ENCODE measurements around the gene FAM20B. TPM values are rescaled to one million over a fixed set of nuclear protein-coding genes. Genes with fewer than 3 reads are reported as not detected.

FAM20B gene
- total RNA-seq, 4 donors from 2014 or later: 58.8 to 78.3 (median 76.5) TPM

DNA sequence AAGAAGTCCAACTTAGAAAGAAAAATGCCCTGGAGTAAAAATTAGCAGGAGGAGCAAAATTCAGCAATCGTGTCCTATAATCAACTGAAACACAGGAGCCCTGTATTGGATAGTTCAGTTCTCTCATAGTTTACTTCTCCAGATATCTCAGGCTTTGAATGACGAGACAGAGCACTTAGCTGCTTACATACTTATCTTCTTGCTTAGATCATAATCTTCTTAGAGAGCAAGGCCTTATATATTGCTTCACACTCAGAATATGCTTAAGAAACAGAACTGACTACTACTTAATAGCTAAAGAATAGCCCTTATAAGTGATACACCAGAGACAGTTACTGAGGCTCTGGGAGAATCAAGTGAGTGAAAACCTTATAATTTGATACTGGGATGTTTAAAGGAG, 95.0 kb downstream of the FAM20B start:
- no peak overlapping the region for H3K27ac ChIP-seq
- no peak overlapping the region for H3K4me3 ChIP-seq
- WGBS, 2 donors (ENCODE audit: low coverage in 1 of 2): 66 to 79% methylated on average over 2 of the region's 2 CpGs
- no peaks in the 10 kb centered on the region for H3K9me3 ChIP-seq
- TF ChIP-seq CTCF (IDR thresholded peaks at IDR 0.05) (no peak), POLR2AphosphoS5 (IDR thresholded peaks at IDR 0.05) (no peak), EP300 (IDR thresholded peaks at IDR 0.05) (no peak), POLR2A (IDR thresholded peaks at IDR 0.05) (no peak)
- no peak for ATAC-seq
- peaks cover 0 to 66% of the 10 kb centered on the region in 2 donors for H3K36me3 ChIP-seq
- no peaks in the 10 kb centered on the region for H3K27me3 ChIP-seq
- H3K4me1 ChIP-seq: peaks cover 0 to 7% (median 0%) of the 10 kb centered on the region in 3 donors

DNA sequence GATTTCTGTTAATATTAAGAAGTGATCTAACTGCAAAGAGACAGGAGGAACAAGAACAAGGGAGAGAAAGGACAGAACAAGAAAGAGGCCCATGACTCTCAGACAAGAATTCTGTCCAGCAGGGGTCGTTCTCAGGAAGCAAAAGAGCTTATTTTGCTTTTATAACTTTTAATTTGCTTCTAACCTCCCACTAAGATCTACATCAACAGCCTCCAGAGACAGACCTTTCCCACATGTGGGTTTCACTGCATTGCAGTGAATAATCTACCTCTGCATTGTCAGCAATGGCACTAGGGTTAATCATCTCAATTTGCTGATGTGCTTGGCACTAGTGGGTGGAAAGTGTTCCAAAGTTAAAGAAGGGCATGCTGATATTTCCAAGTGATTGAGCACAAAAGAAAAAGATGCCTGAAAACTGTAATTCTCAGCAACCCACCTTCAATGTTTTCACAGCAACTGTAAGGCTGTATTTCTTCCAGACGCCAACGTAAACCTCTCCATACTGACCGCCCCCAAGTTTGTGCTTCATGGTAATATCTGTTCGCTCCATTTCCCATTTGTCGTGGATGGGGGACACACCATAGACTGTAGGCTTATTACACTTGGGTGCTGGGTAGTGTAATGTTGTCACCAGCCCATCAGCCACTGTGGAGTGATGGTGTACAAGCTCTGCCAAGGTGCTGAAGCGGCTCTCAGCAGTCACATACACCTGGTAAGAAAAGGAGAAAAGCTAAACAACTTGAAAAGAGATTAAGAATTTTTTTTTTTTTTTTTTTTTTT, 95.7 kb downstream of the FAM20B start:
- Histone ChIP-seq H3K4me1 (peaks cover 0 to 9% (median 0%) of the 10 kb centered on the region in 3 donors), H3K27ac (no peak overlapping the region), H3K4me3 (no peak overlapping the region), H3K9me3 (no peaks in the 10 kb centered on the region), H3K27me3 (no peaks in the 10 kb centered on the region), H3K36me3 (peaks cover 0 to 60% of the 10 kb centered on the region in 2 donors)
- WGBS, 2 donors (ENCODE audit: low coverage in 1 of 2): 82 to 86% methylated on average over 7 of the region's 7 CpGs
- TF ChIP-seq CTCF (IDR thresholded peaks at IDR 0.05) (peak; percentile 46 to 74 (median 60)), POLR2AphosphoS5 (IDR thresholded peaks at IDR 0.05) (no peak), EP300 (IDR thresholded peaks at IDR 0.05) (no peak), POLR2A (IDR thresholded peaks at IDR 0.05) (no peak)
- ATAC-seq: no peak

DNA sequence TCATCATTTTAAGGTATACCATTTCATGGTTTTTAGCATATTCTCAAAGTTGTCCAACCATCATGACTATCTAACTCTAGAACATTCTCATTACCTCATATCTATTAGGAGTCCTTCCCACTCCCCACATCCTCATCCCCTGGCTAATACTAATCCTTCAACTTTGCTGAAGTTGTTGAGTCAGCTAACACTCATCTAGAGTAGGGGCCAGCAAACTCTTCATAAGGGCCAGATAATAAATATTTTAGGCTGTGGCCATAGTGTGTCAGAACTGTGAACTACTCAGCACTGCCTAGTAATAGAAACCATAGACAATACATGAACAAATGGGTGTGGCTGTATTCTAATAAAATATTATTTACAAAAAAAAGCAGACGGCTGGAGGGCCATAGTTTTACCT, 99.2 kb downstream of the FAM20B start:
- 67 to 71% methylated on average over 1 of the region's 1 CpG for WGBS, 2 donors (ENCODE audit: low coverage in 1 of 2)
- no peak for TF ChIP-seq EP300 (IDR thresholded peaks at IDR 0.05)
- no peak for TF ChIP-seq POLR2A (IDR thresholded peaks at IDR 0.05)
- TF ChIP-seq POLR2AphosphoS5 (IDR thresholded peaks at IDR 0.05): no peak
- no peak for TF ChIP-seq CTCF (IDR thresholded peaks at IDR 0.05)
- no peaks in the 10 kb centered on the region for H3K9me3 ChIP-seq
- H3K27ac ChIP-seq: no peak overlapping the region
- peaks cover 0 to 25% of the 10 kb centered on the region in 2 donors for H3K36me3 ChIP-seq
- ATAC-seq: no peak
- peaks cover 0 to 40% (median 0%) of the 10 kb centered on the region in 3 donors for H3K4me1 ChIP-seq
- H3K4me3 ChIP-seq: no peak overlapping the region
- H3K27me3 ChIP-seq: no peaks in the 10 kb centered on the region

Other genes with a start within 250 kb of the FAM20B start
- 100 to 1,000 TPM; 152 to 317 (median 184) TPM for gene ANGPTL1, start 154.8 kb upstream of the FAM20B start, total RNA-seq
- 10 to 100 TPM; 17.8 to 40.5 (median 31.4) TPM for gene TOR3A, start 56.2 kb downstream of the FAM20B start, total RNA-seq
- 10 to 100 TPM; 11.8 to 22.2 (median 17.2) TPM for gene ABL2, start 203.8 kb downstream of the FAM20B start, total RNA-seq